HepG2 (cell line): ENCODE data around the gene CPVL. TPM values are rescaled to one million over a fixed set of nuclear protein-coding genes. Genes with fewer than 3 reads are reported as not detected.

Experiments used
- CBX5 ChIP-seq: sonication (generic); formaldehyde crosslinking; IDR thresholded peaks from 2 replicates; pipeline ENCODE4 v1.4.0; 2020; ENCODE audit warnings: missing genetic modification reagents, borderline replicate concordance
- CHD2 ChIP-seq: IDR thresholded peaks from 2 replicates; pipeline ENCODE4 v1.6.1; 2011; ENCODE audit warnings: low read depth, low read length, improper control_type of control experiment
- HMG20A ChIP-seq: IDR thresholded peaks from 2 replicates; pipeline ENCODE4 v1.6.1; 2016; ENCODE audit warnings: borderline replicate concordance
- HOXA9 ChIP-seq: sonication (generic); formaldehyde crosslinking; IDR thresholded peaks from 2 replicates; pipeline ENCODE4 v1.8.1; 2022; ENCODE audit warnings: missing genetic modification reagents, mild to moderate bottlenecking, moderate library complexity, borderline replicate concordance
- NFYB ChIP-seq: sonication (generic); formaldehyde crosslinking; IDR thresholded peaks from 2 replicates; pipeline ENCODE4 v1.4.0; 2020; ENCODE audit warnings: missing genetic modification reagents
- NONO ChIP-seq, 2 experiments: fragments of 450-650 bp in 1 of 2; sonication (generic) in 1 of 2; formaldehyde crosslinking in 1 of 2; IDR thresholded peaks in 1 of 2; conservative IDR thresholded peaks in 1 of 2; 2 replicates each; pipeline versions ENCODE4 v1.6.1 to v1.8.0; 2017 to 2022; ENCODE audit warnings: mild to moderate bottlenecking in 1 of 2, missing genetic modification reagents in 1 of 2, moderate library complexity in 1 of 2
- PHB2 ChIP-seq: fragments of 450-650 bp; IDR thresholded peaks from 2 replicates; pipeline ENCODE4 v1.6.1; 2018; ENCODE audit not compliant: partially characterized antibody
- POLR2A ChIP-seq, 2 experiments: IDR thresholded peaks; 2 replicates each; pipeline ENCODE4 v1.6.1; 2011; ENCODE audit warnings: low read depth in 2 of 2, low read length in 2 of 2, mild to moderate bottlenecking in 1 of 2, moderate library complexity in 1 of 2; ENCODE audit not compliant: insufficient read depth in 1 of 2
- RARA ChIP-seq: IDR thresholded peaks from 2 replicates; pipeline ENCODE4 v1.6.1; 2016; ENCODE audit warnings: missing genetic modification reagents, missing compliant biosample characterization
- SMC3 ChIP-seq: IDR thresholded peaks from 2 replicates; pipeline ENCODE4 v1.6.1; 2011; ENCODE audit warnings: low read length, improper control_type of control experiment
- SOX6 ChIP-seq, 2 experiments: fragments of 450-650 bp in 1 of 2; sonication (generic) in 1 of 2; formaldehyde crosslinking in 1 of 2; IDR thresholded peaks; 2 replicates each; pipeline versions ENCODE4 v1.4.0 to v1.6.1; 2017 to 2020; ENCODE audit warnings: antibody characterized with exemption in 1 of 2, mild to moderate bottlenecking in 1 of 2, missing genetic modification reagents in 1 of 2
- ZNF589 ChIP-seq: sonication (generic); formaldehyde crosslinking; conservative IDR thresholded peaks from 2 replicates; pipeline ENCODE4 v1.8.0; 2022; ENCODE audit warnings: mild to moderate bottlenecking, moderate library complexity, missing genetic modification reagents
- polyA plus RNA-seq, 8 experiments: library from polyadenylated mRNA; depleted of rRNA in 3 of 8; stranded (reverse) in 7 of 8; unstranded in 1 of 8; fragments of >200 nt; fragmentation: Illumina TruSeq in 4 of 8; extraction: Trizol in 4 of 8; gene quantifications; 2 replicates each; pipeline versions ENCODE4 v1.2.1 to v1.2.3, GENCODE V29; 2011 to 2016; ENCODE audit warnings: low read depth in 4 of 8, missing spikeins in 1 of 8, mixed read lengths in 1 of 8; ENCODE audit not compliant: insufficient read depth in 1 of 8
- total RNA-seq, 5 experiments: library from RNA; depleted of rRNA; stranded (reverse); fragments of >200 nt; fragmentation: Illumina TruSeq; extraction: Trizol; gene quantifications; 2 replicates each; pipeline ENCODE4 v1.2.3, GENCODE V29; 2016; ENCODE audit warnings: low read depth in 1 of 5
- TF ChIP-seq, protein P1 (sequence below): IDR thresholded peaks from 2 replicates; pipeline ENCODE4 v1.6.1; 2016; ENCODE audit warnings: mild to moderate bottlenecking
- TF ChIP-seq, protein P2 (sequence below): sonication (generic); formaldehyde crosslinking; IDR thresholded peaks from 2 replicates; pipeline ENCODE4 v1.4.0; 2020; ENCODE audit warnings: missing genetic modification reagents, mild to moderate bottlenecking, borderline replicate concordance
- TF ChIP-seq, protein P3 (sequence below), 2 experiments: sonication (generic) in 1 of 2; formaldehyde crosslinking in 1 of 2; IDR thresholded peaks; 2 replicates each; pipeline versions ENCODE4 v1.6.1 to v1.9.0; 2014 to 2022; ENCODE audit warnings: antibody characterized with exemption in 1 of 2, borderline replicate concordance in 1 of 2, inconsistent platforms in 1 of 2, low read depth in 1 of 2, missing genetic modification reagents in 1 of 2
- TF ChIP-seq, protein P4 (sequence below): sonication (generic); formaldehyde crosslinking; IDR thresholded peaks from 2 replicates; pipeline ENCODE4 v1.5.0; 2020; ENCODE audit warnings: missing genetic modification reagents

Gene CPVL
- total and polyA plus RNA-seq, 2 of the 13 experiments (the other 11 are each of a cell fraction or from before 2014, with no cell fraction given), result 59.2 to 294 TPM

DNA sequence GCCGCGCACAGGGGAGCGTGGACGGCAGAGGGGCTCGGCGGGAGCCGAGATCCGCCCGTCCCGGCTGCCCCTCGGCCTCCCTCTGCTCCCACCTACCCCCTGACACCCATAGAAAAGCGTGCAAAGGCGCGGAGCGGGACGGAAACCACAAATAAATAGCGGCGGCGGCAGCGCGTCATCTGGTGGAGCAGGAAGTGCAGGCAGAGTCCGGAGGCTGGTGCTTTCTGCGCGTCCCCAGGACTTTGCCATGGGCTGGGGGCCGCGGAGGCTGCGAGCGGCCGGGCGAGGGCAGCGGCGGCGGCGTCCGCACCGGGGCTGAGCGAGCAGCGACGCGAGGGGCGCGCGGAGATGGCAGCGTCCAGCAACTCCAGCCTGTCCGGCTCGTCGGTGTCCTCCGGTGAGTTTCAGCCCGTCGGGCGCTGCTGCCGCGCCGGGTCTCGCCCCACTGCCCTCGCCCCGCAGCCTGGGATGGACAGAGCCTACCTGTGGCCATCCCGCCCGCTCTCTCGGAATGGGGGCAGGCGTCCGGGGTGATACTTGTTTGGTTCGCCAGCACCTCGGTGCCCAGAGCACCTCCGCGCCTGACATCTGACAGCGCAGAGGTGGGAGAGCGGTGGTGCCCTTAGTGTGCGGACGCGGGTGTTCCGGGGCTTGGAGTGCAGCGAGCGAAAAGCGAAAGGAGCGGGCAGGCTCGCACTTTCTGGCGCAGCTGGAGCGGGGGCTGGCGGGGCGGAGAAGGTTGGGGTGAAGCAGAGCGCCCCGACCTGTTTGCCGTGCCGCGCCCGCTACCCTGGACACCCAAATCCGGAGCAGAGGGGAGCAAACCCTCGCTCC is 48.5 kb upstream of the CPVL start, which contains the start of gene CHN2 (continued):
- TF ChIP-seq ZNF589 (CRISPR knock-in tag) (0 out of 2 replicates have a peak, but pooled peaks have one; percentile 6), HMG20A (CRISPR knock-in tag) (no peak), HOXA9 (CRISPR knock-in tag) (0 out of 2 replicates have a peak, but pooled peaks have one; percentile 85), NONO (IDR thresholded peaks at IDR 0.05) (no peak), NONO (CRISPR knock-in tag; conservative IDR thresholded peaks at IDR 0.05) (peak; percentile 78), CBX5 (CRISPR knock-in tag) (no peak), PHB2 (no peak), CHD2 (no peak), NFYB (CRISPR knock-in tag) (peak; percentile 42), RARA (CRISPR knock-in tag) (no peak), POLR2A (IDR thresholded peaks at IDR 0.05; ENCODE audit: insufficient read depth in 1 of 2, low read depth in 2 of 2, low read length in 2 of 2) (peak in 1 of 2 experiments; percentile 75; a peak in 2 of 4 replicates), SOX6 (IDR thresholded peaks at IDR 0.05) (no peak), SOX6 (CRISPR knock-in tag; IDR thresholded peaks at IDR 0.05) (peak; percentile 71), SMC3 (no peak)
- TF ChIP-seq, protein P1, sequence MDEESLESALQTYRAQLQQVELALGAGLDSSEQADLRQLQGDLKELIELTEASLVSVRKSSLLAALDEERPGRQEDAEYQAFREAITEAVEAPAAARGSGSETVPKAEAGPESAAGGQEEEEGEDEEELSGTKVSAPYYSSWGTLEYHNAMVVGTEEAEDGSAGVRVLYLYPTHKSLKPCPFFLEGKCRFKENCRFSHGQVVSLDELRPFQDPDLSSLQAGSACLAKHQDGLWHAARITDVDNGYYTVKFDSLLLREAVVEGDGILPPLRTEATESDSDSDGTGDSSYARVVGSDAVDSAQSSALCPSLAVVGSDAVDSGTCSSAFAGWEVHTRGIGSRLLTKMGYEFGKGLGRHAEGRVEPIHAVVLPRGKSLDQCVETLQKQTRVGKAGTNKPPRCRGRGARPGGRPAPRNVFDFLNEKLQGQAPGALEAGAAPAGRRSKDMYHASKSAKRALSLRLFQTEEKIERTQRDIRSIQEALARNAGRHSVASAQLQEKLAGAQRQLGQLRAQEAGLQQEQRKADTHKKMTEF (CRISPR knock-in tag), result peak; percentile 57; the same call in 1 of the 2 replicates
- TF ChIP-seq, protein P2, sequence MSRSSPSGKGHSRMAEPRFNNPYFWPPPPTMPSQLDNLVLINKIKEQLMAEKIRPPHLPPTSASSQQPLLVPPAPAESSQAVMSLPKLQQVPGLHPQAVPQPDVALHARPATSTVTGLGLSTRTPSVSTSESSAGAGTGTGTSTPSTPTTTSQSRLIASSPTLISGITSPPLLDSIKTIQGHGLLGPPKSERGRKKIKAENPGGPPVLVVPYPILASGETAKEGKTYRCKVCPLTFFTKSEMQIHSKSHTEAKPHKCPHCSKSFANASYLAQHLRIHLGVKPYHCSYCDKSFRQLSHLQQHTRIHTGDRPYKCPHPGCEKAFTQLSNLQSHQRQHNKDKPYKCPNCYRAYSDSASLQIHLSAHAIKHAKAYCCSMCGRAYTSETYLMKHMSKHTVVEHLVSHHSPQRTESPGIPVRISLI, result peak; percentile 24; the same call in 1 of the 2 replicates
- TF ChIP-seq, protein P3, sequence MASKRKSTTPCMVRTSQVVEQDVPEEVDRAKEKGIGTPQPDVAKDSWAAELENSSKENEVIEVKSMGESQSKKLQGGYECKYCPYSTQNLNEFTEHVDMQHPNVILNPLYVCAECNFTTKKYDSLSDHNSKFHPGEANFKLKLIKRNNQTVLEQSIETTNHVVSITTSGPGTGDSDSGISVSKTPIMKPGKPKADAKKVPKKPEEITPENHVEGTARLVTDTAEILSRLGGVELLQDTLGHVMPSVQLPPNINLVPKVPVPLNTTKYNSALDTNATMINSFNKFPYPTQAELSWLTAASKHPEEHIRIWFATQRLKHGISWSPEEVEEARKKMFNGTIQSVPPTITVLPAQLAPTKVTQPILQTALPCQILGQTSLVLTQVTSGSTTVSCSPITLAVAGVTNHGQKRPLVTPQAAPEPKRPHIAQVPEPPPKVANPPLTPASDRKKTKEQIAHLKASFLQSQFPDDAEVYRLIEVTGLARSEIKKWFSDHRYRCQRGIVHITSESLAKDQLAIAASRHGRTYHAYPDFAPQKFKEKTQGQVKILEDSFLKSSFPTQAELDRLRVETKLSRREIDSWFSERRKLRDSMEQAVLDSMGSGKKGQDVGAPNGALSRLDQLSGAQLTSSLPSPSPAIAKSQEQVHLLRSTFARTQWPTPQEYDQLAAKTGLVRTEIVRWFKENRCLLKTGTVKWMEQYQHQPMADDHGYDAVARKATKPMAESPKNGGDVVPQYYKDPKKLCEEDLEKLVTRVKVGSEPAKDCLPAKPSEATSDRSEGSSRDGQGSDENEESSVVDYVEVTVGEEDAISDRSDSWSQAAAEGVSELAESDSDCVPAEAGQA (IDR thresholded peaks at IDR 0.05; ENCODE audit: low read depth), result peak; percentile 43; the same call in 1 of the 2 replicates
- TF ChIP-seq, protein P3 (CRISPR knock-in tag; IDR thresholded peaks at IDR 0.05; ENCODE audit: borderline replicate concordance), result no peak
- TF ChIP-seq, protein P4, sequence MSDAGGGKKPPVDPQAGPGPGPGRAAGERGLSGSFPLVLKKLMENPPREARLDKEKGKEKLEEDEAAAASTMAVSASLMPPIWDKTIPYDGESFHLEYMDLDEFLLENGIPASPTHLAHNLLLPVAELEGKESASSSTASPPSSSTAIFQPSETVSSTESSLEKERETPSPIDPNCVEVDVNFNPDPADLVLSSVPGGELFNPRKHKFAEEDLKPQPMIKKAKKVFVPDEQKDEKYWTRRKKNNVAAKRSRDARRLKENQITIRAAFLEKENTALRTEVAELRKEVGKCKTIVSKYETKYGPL, result peak; percentile 61; the same call in 1 of the 2 replicates
